GM18502 (cell line): ENCODE data around the gene PURA.

Source experiments
- ATAC-seq: cut with Tn5 transposase; IDR thresholded peaks from one replicate; pipeline ENCODE4 v1.9.1; 2021; ENCODE audit warnings: mild to moderate bottlenecking; ENCODE audit not compliant: unreplicated experiment, poor library complexity

The PURA gene

GRCh38 chr5:140133514-140134167 is 19.7 kb downstream of the PURA start:
- no peak for ATAC-seq

DNA sequence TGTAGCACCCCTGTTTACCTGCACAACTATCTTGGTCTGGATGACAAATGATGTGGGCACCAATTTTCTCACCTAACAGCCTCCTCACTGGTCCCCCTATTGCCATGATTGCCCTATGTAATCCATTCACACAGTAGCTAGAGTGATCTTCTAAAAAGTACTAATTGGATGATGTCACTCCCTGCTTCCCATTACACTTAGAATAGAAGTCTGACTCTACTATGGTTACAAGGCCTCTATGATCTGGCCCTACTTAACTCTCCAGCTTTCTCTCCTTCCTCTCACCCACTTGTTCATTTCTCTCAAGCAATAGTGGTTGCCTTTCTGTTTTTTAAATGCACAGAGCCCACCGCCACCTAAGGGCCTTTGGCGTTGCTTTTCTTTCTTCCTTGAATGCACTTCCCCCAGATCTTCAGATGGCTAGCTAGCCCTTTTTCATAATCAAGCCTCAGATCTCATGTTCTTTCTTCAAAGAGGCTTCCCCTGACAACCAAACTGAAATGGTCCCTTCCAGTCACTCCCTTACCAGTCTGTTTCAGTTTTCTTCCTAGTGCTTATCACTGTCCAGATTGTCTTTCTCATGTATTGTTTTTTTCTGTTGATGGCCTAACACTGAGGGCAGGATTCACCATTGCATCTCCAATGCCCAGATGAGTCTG is 20.5 kb downstream of the PURA start:
- ATAC-seq, result no peak

DNA sequence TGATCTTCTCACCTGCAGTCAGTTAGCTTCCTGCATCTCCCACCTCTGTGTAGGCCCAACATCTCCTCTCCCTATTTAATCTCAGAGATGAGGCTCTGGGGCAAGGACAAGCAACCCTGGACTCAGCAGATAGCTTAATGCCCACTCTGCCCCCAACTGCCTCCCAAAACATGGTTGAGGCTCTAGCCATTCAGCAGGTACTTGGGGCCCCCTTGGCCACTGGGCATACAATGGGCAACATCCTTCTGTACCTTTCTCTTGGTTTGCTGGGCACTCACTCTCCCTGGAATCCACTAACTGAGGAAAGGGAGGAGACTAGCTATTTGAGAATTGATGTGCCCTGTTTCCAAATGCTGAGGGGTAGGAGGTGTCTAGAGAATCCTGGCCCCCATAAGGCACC is 21.2 kb downstream of the PURA start:
- no peak for ATAC-seq

DNA sequence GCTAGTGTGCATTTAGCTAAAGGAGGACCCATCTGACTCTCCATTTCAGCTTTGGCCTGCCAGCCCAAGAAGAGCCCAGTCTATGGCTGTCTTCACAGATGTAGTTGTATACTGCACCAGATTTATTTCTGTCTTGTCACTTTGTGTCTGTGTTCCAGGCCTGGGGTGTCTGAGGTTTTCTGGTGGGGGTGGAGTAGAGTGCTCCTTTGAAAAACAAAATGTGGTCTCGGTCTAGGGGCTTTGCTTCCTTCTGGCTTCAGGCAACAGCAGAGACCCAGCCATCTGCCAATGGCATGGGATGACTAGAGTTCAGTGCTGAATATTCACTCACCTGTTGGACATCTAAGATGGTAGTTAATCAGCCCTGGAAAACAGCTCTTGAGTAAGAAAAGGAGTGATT is 22.7 kb downstream of the PURA start:
- no peak for ATAC-seq

GRCh38 chr5:140140435-140140834 is 26.5 kb downstream of the PURA start:
- ATAC-seq, result no peak

GRCh38 chr5:140141241-140141640 is 27.3 kb downstream of the PURA start:
- no peak for ATAC-seq

DNA sequence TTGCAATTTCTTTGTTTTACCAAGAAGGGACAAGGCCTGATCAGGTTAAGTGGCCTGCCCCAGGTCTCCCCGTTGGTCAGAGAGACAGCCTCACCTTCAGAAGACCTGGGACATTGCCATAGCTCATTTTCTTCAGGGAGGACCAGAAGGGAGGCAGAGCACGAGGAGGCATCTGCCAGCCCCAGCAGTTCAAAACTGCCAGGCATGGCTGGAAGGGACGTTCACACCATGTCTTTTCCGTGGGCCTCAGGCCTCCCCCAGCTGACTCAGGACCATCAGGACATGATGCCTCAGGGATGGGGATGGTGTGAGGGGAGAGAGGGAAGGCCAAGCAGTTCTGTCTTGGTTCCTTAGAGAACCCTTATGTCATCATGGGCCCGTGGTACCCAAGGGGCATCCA is 28.3 kb downstream of the PURA start:
- no peak for ATAC-seq

DNA sequence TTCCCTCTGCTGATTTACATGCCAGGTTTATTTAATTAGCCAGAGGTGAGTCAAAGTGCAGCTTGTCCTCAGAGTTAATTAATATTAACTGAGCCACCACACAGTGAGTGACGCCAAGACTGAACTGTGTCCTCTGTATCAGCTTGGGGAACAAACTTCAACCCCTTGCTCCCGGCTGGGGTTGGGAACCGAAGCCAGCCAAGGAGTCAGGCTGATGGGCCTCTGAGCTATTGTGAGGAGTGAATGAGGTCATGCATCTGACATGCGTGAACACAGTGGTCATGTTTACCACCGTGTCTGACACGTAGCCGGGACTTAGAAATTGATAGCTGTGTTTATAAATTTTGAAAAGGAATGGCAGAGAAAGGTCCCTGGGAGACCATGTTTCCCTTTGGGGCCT is 28.9 kb downstream of the PURA start:
- ATAC-seq, result no peak

- peak; percentile 7 for ATAC-seq
Measured at GRCh38 chr5:140143521-140144258, 29.8 kb downstream of the PURA start.

DNA sequence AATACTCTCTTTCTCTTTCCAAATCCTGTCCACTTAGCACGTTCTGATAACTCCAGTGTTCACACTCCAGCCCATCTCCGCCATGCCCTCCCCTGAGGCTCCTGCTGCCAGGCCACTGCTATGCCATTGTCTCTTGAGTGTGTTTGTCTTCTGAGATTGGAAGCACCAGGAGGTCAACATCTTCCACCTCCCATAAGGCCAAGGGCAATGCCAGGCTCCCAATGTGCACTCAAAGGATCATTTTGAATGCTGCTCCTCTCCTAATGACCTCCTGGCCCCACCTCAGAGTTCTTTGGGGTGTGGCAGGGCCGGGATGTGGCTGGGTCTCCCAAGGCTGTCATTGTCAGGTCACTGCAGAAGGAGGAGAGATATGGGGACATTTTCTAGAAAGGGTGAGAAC is 31.3 kb downstream of the PURA start:
- ATAC-seq, result no peak

DNA sequence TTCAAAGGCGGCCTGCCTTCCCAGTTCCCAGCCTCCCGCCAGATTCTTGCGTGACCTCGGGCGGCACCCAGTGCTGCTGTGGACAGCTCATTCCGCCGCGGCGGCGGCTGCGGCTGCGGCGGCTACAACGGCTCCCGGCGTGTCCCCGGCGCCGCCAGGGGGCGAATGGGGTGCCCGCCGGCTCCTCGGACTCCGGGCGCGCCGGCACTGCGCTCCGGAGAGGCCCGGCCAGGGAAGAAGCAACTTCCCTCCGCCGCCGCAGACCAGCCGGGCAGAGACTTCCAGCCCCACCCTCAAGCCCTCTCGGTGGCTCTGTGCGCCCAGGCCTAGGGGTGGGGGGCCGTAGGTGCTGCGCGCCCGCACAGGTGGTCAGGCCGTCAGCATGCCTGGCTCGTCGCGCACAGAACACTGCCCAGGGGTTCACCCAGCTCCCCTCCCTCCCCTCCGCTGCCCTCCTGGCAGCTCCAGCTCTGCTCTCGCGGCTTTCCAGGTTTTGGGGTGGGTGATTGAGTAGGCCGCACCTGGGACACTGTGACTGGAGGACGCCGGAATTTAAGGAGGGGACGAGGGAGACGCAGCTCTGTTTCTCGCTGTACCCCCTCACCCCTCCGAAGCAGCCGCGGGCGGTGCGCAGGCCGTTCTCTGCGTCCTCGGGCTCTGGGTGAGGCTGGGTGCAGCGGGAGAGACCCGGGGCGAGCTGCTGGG is 32.1 kb downstream of the PURA start:
- ATAC-seq, result peak; percentile 64

GRCh38 chr5:140146523-140146842 is 32.6 kb downstream of the PURA start:
- ATAC-seq, result no peak

DNA sequence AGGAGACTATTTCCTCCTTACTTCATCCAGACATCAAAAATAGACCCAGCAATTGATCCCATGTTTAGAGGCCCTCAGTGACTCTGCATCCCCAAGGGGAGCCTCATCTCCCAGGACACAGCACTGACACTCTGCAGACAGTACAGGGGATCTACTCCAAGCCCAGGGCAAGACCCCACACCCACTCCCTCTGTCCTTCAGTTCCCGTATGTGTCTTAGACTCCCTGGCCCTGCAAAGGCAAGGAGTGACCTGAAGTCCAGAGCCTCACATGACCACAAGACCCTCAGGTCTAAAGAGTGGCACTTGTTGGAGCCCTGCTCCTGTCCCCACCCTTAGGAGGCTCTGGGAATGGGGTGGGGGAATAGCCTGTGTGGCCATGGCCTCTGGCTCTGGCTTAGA is 33.6 kb downstream of the PURA start:
- no peak for ATAC-seq

GRCh38 chr5:140148508-140148907 is 34.6 kb downstream of the PURA start:
- no peak for ATAC-seq

DNA sequence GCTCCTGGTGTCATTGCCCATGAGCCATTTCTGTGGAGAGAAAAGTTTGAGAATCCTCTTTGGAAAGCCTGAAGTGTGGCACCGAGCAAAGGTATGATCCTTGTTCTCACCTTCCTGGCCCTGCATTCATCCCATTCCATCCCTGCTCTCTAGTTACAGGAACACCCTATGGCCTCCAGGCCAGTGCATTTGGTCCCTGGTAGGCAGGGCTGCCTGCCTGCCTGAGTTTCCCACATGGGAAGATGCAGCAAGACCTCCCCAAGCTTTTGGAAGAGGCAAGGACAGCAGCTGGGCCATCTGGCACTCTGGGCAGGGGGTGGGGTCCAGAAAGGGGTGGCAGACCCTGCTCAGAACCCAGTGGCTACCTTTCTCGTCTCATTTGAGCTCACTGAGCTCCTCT is 36.3 kb downstream of the PURA start:
- ATAC-seq, result no peak

- no peak for ATAC-seq
Measured at GRCh38 chr5:140151144-140152021, 37.5 kb downstream of the PURA start.

GRCh38 chr5:140152022-140152999 is 38.4 kb downstream of the PURA start:
- no peak for ATAC-seq

- no peak for ATAC-seq
Measured at GRCh38 chr5:140153255-140153654, 39.3 kb downstream of the PURA start.

- ATAC-seq, result no peak
Measured at GRCh38 chr5:140153905-140154304, 40.0 kb downstream of the PURA start.
